NB4 (cell line): ENCODE data around the gene APOF.

ENCODE experiments used
- CTCF ChIP-seq: IDR thresholded peaks from one replicate; pipeline ENCODE4 v1.5.1; 2012; ENCODE audit warnings: low read depth, low read length
- MAX ChIP-seq: IDR thresholded peaks from 2 replicates; pipeline ENCODE4 v1.6.1; 2011; ENCODE audit warnings: low read depth, low read length
- MYC ChIP-seq: IDR thresholded peaks from 2 replicates; pipeline ENCODE4 v1.6.1; 2011; ENCODE audit warnings: low read depth, low read length
- POLR2A ChIP-seq: IDR thresholded peaks from 2 replicates; pipeline ENCODE4 v1.6.1; 2011; ENCODE audit warnings: mild to moderate bottlenecking; ENCODE audit not compliant: insufficient read length; ENCODE audit errors: extremely low read depth

- TF ChIP-seq POLR2A (no peak), CTCF (no peak), MAX (no peak), MYC (no peak)
Observed at GRCh38 chr12:56351325-56351724, 11.3 kb downstream of the APOF start.
